SK-N-SH (cell line): ENCODE data around the gene KIFC3. TPM values are rescaled to one million over a fixed set of nuclear protein-coding genes. Genes with fewer than 3 reads are reported as not detected.

Experiments used
- CTCF ChIA-PET: fragments of 300-600, 350-600 bp; formaldehyde crosslinking; extraction: SDS; loops from one replicate; lab custom pipeline; 2021; lab: Yijun Ruan, JAX
- POLR2A ChIA-PET: fragments of 350-600 bp; sonication (Branson Sonifier 250); formaldehyde crosslinking; extraction: SDS; loops from one replicate; lab custom pipeline; 2020; ENCODE audit warnings: antibody characterized with exemption, inconsistent platforms; lab: Yijun Ruan, JAX
- DNase-seq: peaks from one replicate; pipeline ENCODE4 v3.0.0; 2012
- H2AFZ ChIP-seq: fragments of 200-600 bp; sonication (generic); 2 replicates; pipeline ENCODE4 v1.8.1; 2016; ENCODE audit warnings: antibody characterized with exemption, mild to moderate bottlenecking, low read depth
- H3F3A ChIP-seq: fragments of 200-600 bp; sonication (generic); replicated peaks from 2 replicates; pipeline ENCODE3; 2016; ENCODE audit warnings: antibody characterized with exemption, mild to moderate bottlenecking; ENCODE audit not compliant: insufficient read depth
- H3K27ac ChIP-seq, 2 experiments: fragments of 200-500 bp in 1 of 2; fragments of 200-600 bp in 1 of 2; sonication (Bioruptor generic) in 1 of 2; sonication (generic), shearing (Covaris generic) in 1 of 2; 2 replicates each; pipeline versions ENCODE4 v1.5.1 to v1.6.1; 2014 to 2016; ENCODE audit warnings: low read depth in 2 of 2, inconsistent platforms in 1 of 2, low read length in 1 of 2, mild to moderate bottlenecking in 1 of 2, mixed read lengths in 1 of 2
- H3K27me3 ChIP-seq: fragments of 200-600 bp; sonication (generic), shearing (Covaris generic); 2 replicates; pipeline ENCODE4 v1.6.1; 2016; ENCODE audit warnings: mixed run types; ENCODE audit not compliant: insufficient read depth
- H3K36me3 ChIP-seq, 2 experiments: fragments of 200-500 bp in 1 of 2; fragments of 200-600 bp in 1 of 2; sonication (Bioruptor generic) in 1 of 2; sonication (generic) in 1 of 2; replicated peaks in 1 of 2; 2 replicates each; pipeline versions ENCODE3 to v1.5.1; 2014 to 2016; ENCODE audit warnings: low read length in 1 of 2, mild to moderate bottlenecking in 1 of 2; ENCODE audit not compliant: insufficient read depth in 2 of 2, control insufficient read depth in 1 of 2
- H3K4me1 ChIP-seq, 2 experiments: fragments of 200-500 bp in 1 of 2; fragments of 200-600 bp in 1 of 2; sonication (Bioruptor generic) in 1 of 2; sonication (generic), shearing (Covaris generic) in 1 of 2; 2 replicates each; pipeline versions ENCODE4 v1.5.1 to v1.6.1; 2014 to 2016; ENCODE audit warnings: low read depth in 1 of 2, low read length in 1 of 2, mixed run types in 1 of 2; ENCODE audit not compliant: insufficient read depth in 2 of 2, control insufficient read depth in 1 of 2
- H3K4me2 ChIP-seq: fragments of 200-600 bp; sonication (generic), shearing (Covaris generic); 2 replicates; pipeline ENCODE4 v1.6.1; 2017; ENCODE audit warnings: mixed run types
- H3K4me3 ChIP-seq, 2 experiments: fragments of 200-500 bp in 1 of 2; fragments of 200-600 bp in 1 of 2; sonication (Bioruptor generic) in 1 of 2; sonication (generic), shearing (Covaris generic) in 1 of 2; 2 replicates each; pipeline versions ENCODE4 v1.5.1 to v1.8.1; 2014 to 2016; ENCODE audit warnings: low read depth in 2 of 2, inconsistent platforms in 1 of 2, low read length in 1 of 2, mild to moderate bottlenecking in 1 of 2, mixed read lengths in 1 of 2, moderate library complexity in 1 of 2
- H3K79me2 ChIP-seq: fragments of 200-600 bp; sonication (generic); 2 replicates; pipeline ENCODE4 v1.8.1; 2017; ENCODE audit warnings: mild to moderate bottlenecking; ENCODE audit not compliant: insufficient read depth
- H3K9ac ChIP-seq: fragments of 200-600 bp; sonication (generic); 2 replicates; pipeline ENCODE4 v1.6.1; 2017; ENCODE audit warnings: mixed run types
- H3K9me2 ChIP-seq: fragments of 200-600 bp; sonication (generic); 2 replicates; pipeline ENCODE4 v1.6.1; 2017; ENCODE audit warnings: mixed run types
- H3K9me3 ChIP-seq: fragments of 200-600 bp; sonication (generic); 2 replicates; pipeline ENCODE4 v1.6.1; 2017; ENCODE audit warnings: mixed run types, mild to moderate bottlenecking, moderate library complexity
- H4K20me1 ChIP-seq: fragments of 200-600 bp; sonication (generic); 2 replicates; pipeline ENCODE4 v1.6.1; 2017; ENCODE audit warnings: mild to moderate bottlenecking, mixed run types; ENCODE audit not compliant: insufficient read depth
- ELF1 ChIP-seq: IDR thresholded peaks from 2 replicates; pipeline ENCODE4 v1.4.0; 2012
- EZH2phosphoT487 ChIP-seq: fragments of 200-600 bp; sonication (generic); IDR thresholded peaks from 2 replicates; pipeline ENCODE4 v1.6.1; 2017; ENCODE audit warnings: low read depth, mixed run types, mild to moderate bottlenecking, antibody characterized with exemption, moderate library complexity, borderline replicate concordance
- FOXM1 ChIP-seq: IDR thresholded peaks from 2 replicates; pipeline ENCODE4 v1.4.0; 2012; ENCODE audit warnings: low read depth, mild to moderate bottlenecking
- MAX ChIP-seq: IDR thresholded peaks from 2 replicates; pipeline ENCODE4 v1.4.0; 2012; ENCODE audit warnings: low read depth
- MXI1 ChIP-seq: IDR thresholded peaks from 2 replicates; pipeline ENCODE4 v1.6.1; 2012; ENCODE audit warnings: mild to moderate bottlenecking, low read depth, low read length, improper control_type of control experiment
- NFIC ChIP-seq: IDR thresholded peaks from 2 replicates; pipeline ENCODE4 v1.4.0; 2012; ENCODE audit warnings: borderline replicate concordance
- PBX3 ChIP-seq: IDR thresholded peaks from 2 replicates; pipeline ENCODE4; 2012
- POLR2AphosphoS5 ChIP-seq: IDR thresholded peaks from 2 replicates; pipeline ENCODE4 v1.6.1; 2012; ENCODE audit warnings: low read depth, low read length
- RAD21 ChIP-seq: IDR thresholded peaks from 2 replicates; pipeline ENCODE4 v1.6.1; 2012; ENCODE audit warnings: mild to moderate bottlenecking, low read length
- REST ChIP-seq: IDR thresholded peaks from 2 replicates; pipeline ENCODE4 v1.6.1; 2012; ENCODE audit warnings: mild to moderate bottlenecking, low read depth, low read length, moderate library complexity
- SIN3A ChIP-seq: IDR thresholded peaks from 2 replicates; pipeline ENCODE4 v1.6.1; 2012; ENCODE audit warnings: low read depth, mild to moderate bottlenecking, low read length, moderate library complexity, borderline replicate concordance
- TAF1 ChIP-seq: IDR thresholded peaks from 2 replicates; pipeline ENCODE4 v1.6.1; 2012; ENCODE audit warnings: low read depth, mild to moderate bottlenecking, low read length, moderate library complexity, borderline replicate concordance
- TCF12 ChIP-seq: IDR thresholded peaks from 2 replicates; pipeline ENCODE4 v1.4.0; 2012
- TEAD4 ChIP-seq: IDR thresholded peaks from 2 replicates; pipeline ENCODE4 v1.4.0; 2012; ENCODE audit warnings: mild to moderate bottlenecking, borderline replicate concordance; ENCODE audit not compliant: insufficient read depth
- USF1 ChIP-seq: IDR thresholded peaks from 2 replicates; pipeline ENCODE4 v1.4.0; 2012; ENCODE audit warnings: low read depth, borderline replicate concordance
- YY1 ChIP-seq: IDR thresholded peaks from 2 replicates; pipeline ENCODE4 v1.4.0; 2012; ENCODE audit warnings: low read depth, mild to moderate bottlenecking
- ZBTB33 ChIP-seq: IDR thresholded peaks from 2 replicates; pipeline ENCODE4 v1.4.0; 2012; ENCODE audit warnings: low read depth, borderline replicate concordance
- WGBS: methylation state at CpG from one replicate; pipeline ENCODE4 v1.1.6; 2017; ENCODE audit warnings: low lambda C conversion rate; 5-methylcytosine and 5-hydroxymethylcytosine counted together
- polyA plus RNA-seq, 3 experiments: library from polyadenylated mRNA; depleted of rRNA; stranded (reverse); fragments of >200 nt; gene quantifications; 2 replicates each; pipeline ENCODE4 v1.2.3, GENCODE V29; 2012

KIFC3 gene
- polyA plus RNA-seq, 1 of the 3 experiments (the other 2 are of a cell fraction): 65.4 TPM

GRCh38 chr16:57753448-57754353, 48.6 kb downstream of the KIFC3 start:
- no peak overlapping the region for H3K4me2 ChIP-seq
- ChIA-PET POLR2A (no interaction called here), CTCF (interaction anchor here (4.8 kb wide), 1 partner anchor 109 kb away, joined by 57 read pairs; no protein-coding TSS in a partner anchor)
- H3K9ac ChIP-seq: no peak overlapping the region
- no peaks in the 10 kb centered on the region for H3K27me3 ChIP-seq
- no peaks in the 10 kb centered on the region for H3K9me3 ChIP-seq
- peaks cover 3 to 44% of the 10 kb centered on the region in 2 experiments for H3K36me3 ChIP-seq
- H3F3A ChIP-seq: peaks cover 4% of the 10 kb centered on the region
- H3K4me3 ChIP-seq: no peak overlapping the region
- H2AFZ ChIP-seq: no peak overlapping the region
- H3K9me2 ChIP-seq: no peaks in the 10 kb centered on the region
- H3K4me1 ChIP-seq: no peaks in the 10 kb centered on the region; a peak in 1 of 4 replicates
- DNase-seq: no peak
- TF ChIP-seq ZBTB33 (no peak), SIN3A (no peak), TAF1 (no peak), ELF1 (no peak), MAX (no peak), PBX3 (no peak), USF1 (no peak), REST (no peak), NFIC (no peak), RAD21 (no peak), FOXM1 (no peak), TCF12 (no peak), MXI1 (no peak), YY1 (no peak), POLR2AphosphoS5 (no peak), TEAD4 (no peak), EZH2phosphoT487 (no peak)
- H4K20me1 ChIP-seq: 0 out of 2 replicates have a peak, but pooled peaks cover 2% of the 10 kb centered on the region
- no peak overlapping the region for H3K27ac ChIP-seq
- WGBS: 92% methylated on average over 14 of the region's 32 CpGs
- H3K79me2 ChIP-seq: no peaks in the 10 kb centered on the region
